Spleen (tissue), 11 donors: ENCODE measurements around the gene DNAI2. TPM values are rescaled to one million over a fixed set of nuclear protein-coding genes. Genes with fewer than 3 reads are reported as not detected.
A peak's percentile ranks its signal among the peaks of the same experiment; 100 is the strongest.

ENCODE experiments used
- DNase-seq: peaks from one replicate; pipeline ENCODE4 v3.0.0-alpha.2; 2020
- H3K27ac ChIP-seq, 8 donors: fragments of 200-600 bp; sonication (generic) in 7 of 8; 1 replicate in 4 of 8; 2 replicates in 4 of 8; pipeline versions ENCODE4 v1.5.0 to v1.8.0; 2016 to 2021; ENCODE audit warnings: inconsistent platforms in 4 of 8, mild to moderate bottlenecking in 4 of 8, moderate library complexity in 1 of 8
- H3K27me3 ChIP-seq, 7 donors: fragments of 200-600 bp; sonication (generic) in 6 of 7; replicated peaks in 1 of 7; 1 replicate in 4 of 7; 2 replicates in 3 of 7; pipeline versions ENCODE4 v1.5.0 to v1.8.0; 2016 to 2021; ENCODE audit warnings: inconsistent platforms in 3 of 7, mild to moderate bottlenecking in 1 of 7
- H3K36me3 ChIP-seq, 6 donors: fragments of 200-600 bp; sonication (generic) in 5 of 6; 1 replicate in 4 of 6; 2 replicates in 2 of 6; pipeline versions ENCODE4 v1.5.0 to v1.8.0; 2016 to 2021; ENCODE audit warnings: inconsistent platforms in 2 of 6
- H3K4me1 ChIP-seq, 6 donors: fragments of 200-600 bp; sonication (generic) in 5 of 6; 1 replicate in 3 of 6; 2 replicates in 3 of 6; pipeline versions ENCODE4 v1.5.0 to v1.8.0; 2016 to 2021; ENCODE audit warnings: inconsistent platforms in 3 of 6
- H3K4me3 ChIP-seq, 8 donors: fragments of 200-600 bp; sonication (generic) in 7 of 8; 1 replicate in 4 of 8; 2 replicates in 4 of 8; pipeline versions ENCODE4 v1.5.0 to v1.8.0; 2016 to 2021; ENCODE audit warnings: inconsistent platforms in 4 of 8, mild to moderate bottlenecking in 4 of 8, moderate library complexity in 2 of 8
- H3K9me3 ChIP-seq, 8 donors: fragments of 200-600 bp; sonication (generic) in 7 of 8; 1 replicate in 4 of 8; 2 replicates in 4 of 8; pipeline versions ENCODE4 v1.5.0 to v1.8.0; 2016 to 2021; ENCODE audit warnings: inconsistent platforms in 4 of 8
- CTCF ChIP-seq, 11 experiments: fragments of 200-600 bp in 7 of 11; fragments of 450-650 bp in 4 of 11; sonication (generic) in 4 of 11; IDR thresholded peaks in 8 of 11; conservative IDR thresholded peaks in 3 of 11; 1 replicate in 7 of 11; 2 replicates in 4 of 11; pipeline versions ENCODE4 v1.4.0 to v1.8.0; 2016 to 2021; ENCODE audit warnings: antibody characterized with exemption in 11 of 11, inconsistent platforms in 4 of 11, mild to moderate bottlenecking in 1 of 11
- POLR2A ChIP-seq, 3 donors: fragments of 450-650 bp; IDR thresholded peaks; one replicate each; pipeline ENCODE4 v1.5.1; 2017; ENCODE audit warnings: antibody characterized with exemption in 3 of 3, mild to moderate bottlenecking in 1 of 3
- POLR2AphosphoS5 ChIP-seq, 3 donors: sonication (generic); formaldehyde crosslinking; IDR thresholded peaks; one replicate each; pipeline ENCODE4 v1.5.1; 2017; ENCODE audit warnings: antibody characterized with exemption in 3 of 3
- WGBS, 5 donors: extraction: QIAGEN DNeasy Blood & Tissue Kit in 3 of 5; methylation state at CpG; one replicate each; pipeline versions ENCODE4 v1.1.5 to v1.1.7; 2013 to 2018; 5-methylcytosine and 5-hydroxymethylcytosine counted together
- intact Hi-C: fragments of 100-400 bp; cut with DNase I; formaldehyde crosslinking; loops from one replicate; pipeline ENCODE4 v1.15.0; 2023; ENCODE audit warnings: low total_unique reads
- polyA plus RNA-seq, 3 donors: library from polyadenylated mRNA; stranded (reverse); fragments of 200-250 nt; gene quantifications; one replicate each; pipeline ENCODE4 v1.2.1, GENCODE V29; 2013
- total RNA-seq, 7 donors: library from RNA; depleted of rRNA in 3 of 7; stranded (reverse); fragments of >200 nt in 3 of 7; fragmentation: NEBNext Ultra II Directional in 4 of 7; extraction: Animal tissue kit (Norgen Biotek cat#: 25700) in 4 of 7; gene quantifications; one replicate each; pipeline versions ENCODE4 v1.1.0 to v1.2.1, GENCODE V29; 2016 to 2021
- donor health status: healthy with polysubstance abuse.
- donor health status: DM: no; HTN: no; CAD: no; lungs with moderate emphysema.
- donor health status: DM: no; HTN: no; CAD: no.
- donor health status: Bipolar disorder and iron deficiency.
- donor health status: healthy.
- donor health status: DM: no; HTN: no; CAD: no.
- donor health status: DM: yes; HTN: yes; CAD: no.

DNAI2 gene
- total and polyA plus RNA-seq, 10 donors, result 0.23 to 0.72 (median 0.35) TPM; not detected in 5

GRCh38 chr17:74357466-74357809 lies 83.4 kb downstream of the DNAI2 start:
- intact Hi-C loops, result loop anchor here (5.0 kb wide), 1 partner anchor 55 kb away; no protein-coding TSS in a partner anchor
- no peak for DNase-seq
- TF ChIP-seq POLR2AphosphoS5 (IDR thresholded peaks at IDR 0.05) (no peak), CTCF (IDR thresholded peaks at IDR 0.05 in 8 of 11, conservative IDR thresholded peaks at IDR 0.05 in 3 of 11) (no peak), POLR2A (IDR thresholded peaks at IDR 0.05) (no peak)
- peak overlapping the region in 7 of 8 donors; percentile 25 to 64 (median 29) for H3K4me3 ChIP-seq
- 23 to 83% (median 31%) methylated on average over 4 to 32 of the region's 32 CpGs for WGBS, 5 donors
- H3K36me3 ChIP-seq, result no peaks in the 10 kb centered on the region
- peaks cover 6 to 65% (median 46%) of the 10 kb centered on the region in 6 donors for H3K4me1 ChIP-seq
- H3K27me3 ChIP-seq, result peaks cover 6 to 100% (median 59%) of the 10 kb centered on the region in 7 donors
- H3K9me3 ChIP-seq, result no peaks in the 10 kb centered on the region
- H3K27ac ChIP-seq, result peak overlapping the region in 1 of 8 donors; percentile 43

GRCh38 chr17:74358697-74359096 lies 84.7 kb downstream of the DNAI2 start:
- Histone ChIP-seq H3K4me3 (no peak overlapping the region), H3K27ac (no peak overlapping the region), H3K4me1 (peaks cover 6 to 53% (median 37%) of the 10 kb centered on the region in 6 donors), H3K36me3 (no peaks in the 10 kb centered on the region), H3K27me3 (peaks cover 6 to 96% (median 48%) of the 10 kb centered on the region in 7 donors), H3K9me3 (no peaks in the 10 kb centered on the region)
- intact Hi-C loops, result loop anchor here (5.0 kb wide), 1 partner anchor 56 kb away; no protein-coding TSS in a partner anchor
- WGBS, 5 donors, result 74 to 88% (median 83%) methylated on average over 9 of the region's 9 CpGs
- DNase-seq, result no peak
- TF ChIP-seq POLR2A (IDR thresholded peaks at IDR 0.05) (no peak), POLR2AphosphoS5 (IDR thresholded peaks at IDR 0.05) (no peak), CTCF (IDR thresholded peaks at IDR 0.05 in 8 of 11, conservative IDR thresholded peaks at IDR 0.05 in 3 of 11) (no peak)

GRCh38 chr17:74359916-74360315 lies 85.9 kb downstream of the DNAI2 start:
- H3K27ac ChIP-seq, result no peak overlapping the region
- peaks cover 6 to 84% (median 37%) of the 10 kb centered on the region in 7 donors for H3K27me3 ChIP-seq
- no peaks in the 10 kb centered on the region for H3K36me3 ChIP-seq
- TF ChIP-seq POLR2AphosphoS5 (IDR thresholded peaks at IDR 0.05) (no peak), CTCF (IDR thresholded peaks at IDR 0.05 in 8 of 11, conservative IDR thresholded peaks at IDR 0.05 in 3 of 11) (no peak), POLR2A (IDR thresholded peaks at IDR 0.05) (no peak)
- no peaks in the 10 kb centered on the region for H3K9me3 ChIP-seq
- 90 to 96% (median 93%) methylated on average over 9 to 22 of the region's 22 CpGs for WGBS, 5 donors
- H3K4me1 ChIP-seq, result peaks cover 6 to 41% (median 27%) of the 10 kb centered on the region in 6 donors
- intact Hi-C loops, result loop anchor here (5.0 to 10.0 kb wide), 2 partner anchors 58 to 145 kb away; partner anchors contain the start of gene TTYH2
- no peak for DNase-seq
- no peak overlapping the region for H3K4me3 ChIP-seq

GRCh38 chr17:74360899-74361229 lies 86.8 kb downstream of the DNAI2 start:
- WGBS, 5 donors, result 67 to 72% (median 71%) methylated on average over 7 of the region's 7 CpGs
- Histone ChIP-seq H3K9me3 (no peaks in the 10 kb centered on the region), H3K27me3 (peaks cover 6 to 74% (median 32%) of the 10 kb centered on the region in 7 donors), H3K36me3 (no peaks in the 10 kb centered on the region), H3K27ac (no peak overlapping the region), H3K4me1 (peaks cover 6 to 35% (median 25%) of the 10 kb centered on the region in 6 donors), H3K4me3 (no peak overlapping the region)
- intact Hi-C loops, result loop anchor here (10.0 kb wide), 1 partner anchor 146 kb away; the partner anchor contains the start of gene TTYH2
- no peak for DNase-seq
- no peak for TF ChIP-seq POLR2A (IDR thresholded peaks at IDR 0.05)
- no peak for TF ChIP-seq POLR2AphosphoS5 (IDR thresholded peaks at IDR 0.05)
- no peak for TF ChIP-seq CTCF (IDR thresholded peaks at IDR 0.05 in 8 of 11, conservative IDR thresholded peaks at IDR 0.05 in 3 of 11)
